ENCODE results near the gene CYP2C18. TPM values are rescaled to one million over a fixed set of nuclear protein-coding genes. Genes with fewer than 3 reads are reported as not detected.

CYP2C18 gene
- 0.07 to 0.14 TPM (median 0.11 TPM) in 4 of 5 replicates, not detected in the other for total RNA-seq (2022; extraction: Qiagen RNA extraction; ENCODE audit: low read depth)

DNA sequence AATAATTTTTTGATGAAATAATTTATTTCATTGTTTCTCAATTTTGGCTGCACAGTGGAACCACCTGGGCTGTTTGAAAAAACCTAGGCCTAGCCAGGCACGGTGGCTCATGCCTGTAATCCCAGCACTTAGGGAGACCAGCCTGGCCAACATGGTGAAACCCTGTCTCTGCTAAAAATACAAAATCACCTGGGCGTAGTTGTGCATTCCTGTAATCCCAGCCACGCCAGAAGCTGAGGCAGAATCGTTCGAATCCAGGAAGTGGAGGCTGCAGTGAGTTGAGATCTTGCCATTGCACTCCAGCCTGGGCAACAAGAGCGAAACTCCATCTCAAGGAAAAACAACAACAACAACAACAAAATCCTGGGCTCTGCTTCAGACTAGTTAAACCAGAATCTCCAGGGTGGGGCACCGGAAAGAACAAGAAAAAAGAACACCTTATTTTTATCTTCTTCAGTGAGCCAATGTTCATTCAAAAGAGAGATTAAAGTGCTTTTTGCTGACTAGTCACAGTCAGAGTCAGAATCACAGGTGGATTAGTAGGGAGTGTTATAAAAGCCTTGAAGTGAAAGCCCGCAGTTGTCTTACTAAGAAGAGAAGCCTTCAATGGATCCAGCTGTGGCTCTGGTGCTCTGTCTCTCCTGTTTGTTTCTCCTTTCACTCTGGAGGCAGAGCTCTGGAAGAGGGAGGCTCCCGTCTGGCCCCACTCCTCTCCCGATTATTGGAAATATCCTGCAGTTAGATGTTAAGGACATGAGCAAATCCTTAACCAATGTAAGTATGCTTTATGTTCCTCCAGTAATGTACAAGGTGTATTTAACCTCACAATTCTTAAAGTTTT lies at the start of gene CYP2C18:
Gene CYP2C18 (plus strand): TSS at position 516 of the 841 bp plus-strand sequence. CDS start 91 bp downstream, at position 607.

DNA sequence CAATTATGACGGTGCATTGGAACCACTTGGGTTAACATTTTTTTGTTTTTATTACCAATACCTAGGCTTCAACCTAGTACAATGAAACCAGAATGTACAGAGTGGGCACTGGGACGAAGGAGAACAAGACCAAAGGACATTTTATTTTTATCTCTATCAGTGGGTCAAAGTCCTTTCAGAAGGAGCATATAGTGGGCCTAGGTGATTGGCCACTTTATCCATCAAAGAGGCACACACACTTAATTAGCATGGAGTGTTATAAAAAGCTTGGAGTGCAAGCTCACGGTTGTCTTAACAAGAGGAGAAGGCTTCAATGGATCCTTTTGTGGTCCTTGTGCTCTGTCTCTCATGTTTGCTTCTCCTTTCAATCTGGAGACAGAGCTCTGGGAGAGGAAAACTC lies 78.9 kb downstream of the CYP2C18 start, which contains the start of gene CYP2C19:
Gene CYP2C19 (plus strand): TSS at position 289 of the 400 bp plus-strand sequence. CDS start 25 bp downstream, at position 314.

Other genes with a start within 250 kb of the CYP2C18 start
- gene HELLS, start 137.9 kb upstream of the CYP2C18 start, total RNA-seq (2022; extraction: Qiagen RNA extraction; ENCODE audit: low read depth) = 28.8 to 36.0 TPM (median 31.7 TPM) in 5 replicates
- gene CYP2C19, start 79.0 kb downstream of the CYP2C18 start, total RNA-seq (2022; extraction: Qiagen RNA extraction; ENCODE audit: low read depth) = 0.02 TPM in 1 of 5 replicates, not detected in the others